IgD-negative memory B cell (primary cell): Measurements from ENCODE around the gene CACNA1D. TPM values are rescaled to one million over a fixed set of nuclear protein-coding genes. Genes with fewer than 3 reads are reported as not detected.

Source experiments
- H3K27ac Mint-ChIP-seq, 3 donors: one replicate each; pipeline ENCODE4 v1.8.0; 2020 to 2022; ENCODE audit warnings: mild to moderate bottlenecking in 3 of 3, mixed read lengths in 3 of 3, moderate library complexity in 1 of 3
- H3K27me3 Mint-ChIP-seq: one replicate; pipeline ENCODE4 v1.8.0; 2021; ENCODE audit warnings: mixed read lengths
- H3K36me3 Mint-ChIP-seq: one replicate; pipeline ENCODE4 v1.8.0; 2020; ENCODE audit warnings: mild to moderate bottlenecking, mixed read lengths
- H3K4me1 Mint-ChIP-seq, 3 donors: one replicate each; pipeline ENCODE4 v1.8.0; 2020 to 2022; ENCODE audit warnings: mixed read lengths in 3 of 3, mild to moderate bottlenecking in 1 of 3
- H3K4me3 Mint-ChIP-seq, 4 donors: one replicate each; pipeline ENCODE4 v1.8.0; 2020 to 2022; ENCODE audit warnings: mild to moderate bottlenecking in 4 of 4, mixed read lengths in 4 of 4, moderate library complexity in 3 of 4
- H3K9me3 Mint-ChIP-seq, 3 donors: one replicate each; pipeline ENCODE4 v1.8.0; 2020 to 2021; ENCODE audit warnings: mixed read lengths in 3 of 3, mild to moderate bottlenecking in 1 of 3
- polyA plus RNA-seq: library from polyadenylated mRNA; unstranded; fragments of 300-500 nt; fragmentation: Illumina TruSeq; gene quantifications from one replicate; pipeline ENCODE4 v1.2.3, GENCODE V29; 2021

CACNA1D gene
- polyA plus RNA-seq, 1 donor from 2014 or later = not detected

GRCh38 chr3:53780806-53781205 is 286.4 kb downstream of the CACNA1D start:
- Mint-ChIP-seq H3K27me3 (peaks cover 2% of the 10 kb centered on the region), H3K36me3 (no peaks in the 10 kb centered on the region), H3K27ac (no peak overlapping the region), H3K4me1 (no peaks in the 10 kb centered on the region), H3K9me3 (no peaks in the 10 kb centered on the region), H3K4me3 (no peak overlapping the region)

GRCh38 chr3:53787016-53787415 is 292.6 kb downstream of the CACNA1D start:
- no peaks in the 10 kb centered on the region for H3K9me3 Mint-ChIP-seq
- no peaks in the 10 kb centered on the region for H3K36me3 Mint-ChIP-seq
- no peak overlapping the region for H3K4me3 Mint-ChIP-seq
- no peak overlapping the region for H3K27ac Mint-ChIP-seq
- no peaks in the 10 kb centered on the region for H3K4me1 Mint-ChIP-seq
- H3K27me3 Mint-ChIP-seq = peaks cover 7% of the 10 kb centered on the region

GRCh38 chr3:53788038-53788437 is 293.6 kb downstream of the CACNA1D start:
- Mint-ChIP-seq H3K27me3 (peaks cover 7% of the 10 kb centered on the region), H3K36me3 (no peaks in the 10 kb centered on the region), H3K27ac (no peak overlapping the region), H3K4me3 (no peak overlapping the region), H3K9me3 (no peaks in the 10 kb centered on the region), H3K4me1 (no peaks in the 10 kb centered on the region)

- Mint-ChIP-seq H3K4me1 (no peaks in the 10 kb centered on the region), H3K36me3 (no peaks in the 10 kb centered on the region), H3K4me3 (no peak overlapping the region), H3K27me3 (peaks cover 5% of the 10 kb centered on the region), H3K27ac (no peak overlapping the region), H3K9me3 (no peaks in the 10 kb centered on the region)
These were observed 295.0 kb downstream of the CACNA1D start for GRCh38 chr3:53789459-53789858.

- Mint-ChIP-seq H3K4me3 (no peak overlapping the region), H3K27me3 (peaks cover 6% of the 10 kb centered on the region), H3K9me3 (no peaks in the 10 kb centered on the region), H3K36me3 (no peaks in the 10 kb centered on the region), H3K27ac (no peak overlapping the region), H3K4me1 (no peaks in the 10 kb centered on the region)
These were observed 296.1 kb downstream of the CACNA1D start for GRCh38 chr3:53790470-53790869.

GRCh38 chr3:53791317-53791716 is 296.9 kb downstream of the CACNA1D start:
- no peaks in the 10 kb centered on the region for H3K9me3 Mint-ChIP-seq
- no peak overlapping the region for H3K27ac Mint-ChIP-seq
- H3K36me3 Mint-ChIP-seq = no peaks in the 10 kb centered on the region

GRCh38 chr3:53792866-53793265 is 298.5 kb downstream of the CACNA1D start:
- H3K4me1 Mint-ChIP-seq = no peaks in the 10 kb centered on the region
- H3K9me3 Mint-ChIP-seq = no peaks in the 10 kb centered on the region

More at GRCh38 chr3:53791317-53791716, 296.9 kb downstream of the CACNA1D start:
- Mint-ChIP-seq H3K27me3 (peaks cover 6% of the 10 kb centered on the region), H3K4me1 (no peaks in the 10 kb centered on the region), H3K4me3 (no peak overlapping the region)

GRCh38 chr3:53794597-53794996 is 300.2 kb downstream of the CACNA1D start:
- H3K9me3 Mint-ChIP-seq = no peaks in the 10 kb centered on the region
- peaks cover 5% of the 10 kb centered on the region for H3K27me3 Mint-ChIP-seq
- H3K36me3 Mint-ChIP-seq = no peaks in the 10 kb centered on the region
- no peaks in the 10 kb centered on the region for H3K4me1 Mint-ChIP-seq
- no peak overlapping the region for H3K4me3 Mint-ChIP-seq
- no peak overlapping the region for H3K27ac Mint-ChIP-seq

More at GRCh38 chr3:53792866-53793265, 298.5 kb downstream of the CACNA1D start:
- no peak overlapping the region for H3K4me3 Mint-ChIP-seq
- peaks cover 6% of the 10 kb centered on the region for H3K27me3 Mint-ChIP-seq
- no peak overlapping the region for H3K27ac Mint-ChIP-seq
- no peaks in the 10 kb centered on the region for H3K36me3 Mint-ChIP-seq

- peaks cover 2% of the 10 kb centered on the region for H3K27me3 Mint-ChIP-seq
- H3K4me3 Mint-ChIP-seq = no peak overlapping the region
- no peaks in the 10 kb centered on the region for H3K4me1 Mint-ChIP-seq
- H3K27ac Mint-ChIP-seq = no peak overlapping the region
- no peaks in the 10 kb centered on the region for H3K36me3 Mint-ChIP-seq
- no peaks in the 10 kb centered on the region for H3K9me3 Mint-ChIP-seq
These were observed 300.8 kb downstream of the CACNA1D start for GRCh38 chr3:53795176-53795575.

GRCh38 chr3:53795789-53796560 is 301.6 kb downstream of the CACNA1D start:
- Mint-ChIP-seq H3K27me3 (peaks cover 2% of the 10 kb centered on the region), H3K4me3 (no peak overlapping the region), H3K27ac (no peak overlapping the region), H3K9me3 (no peaks in the 10 kb centered on the region), H3K4me1 (no peaks in the 10 kb centered on the region), H3K36me3 (no peaks in the 10 kb centered on the region)

GRCh38 chr3:53798144-53798543 is 303.7 kb downstream of the CACNA1D start:
- no peaks in the 10 kb centered on the region for H3K4me1 Mint-ChIP-seq
- H3K36me3 Mint-ChIP-seq = no peaks in the 10 kb centered on the region

GRCh38 chr3:53799338-53799865 is 305.0 kb downstream of the CACNA1D start:
- Mint-ChIP-seq H3K27me3 (peaks cover 2% of the 10 kb centered on the region), H3K36me3 (no peaks in the 10 kb centered on the region), H3K9me3 (no peaks in the 10 kb centered on the region), H3K4me3 (no peak overlapping the region), H3K27ac (no peak overlapping the region), H3K4me1 (no peaks in the 10 kb centered on the region)

More at GRCh38 chr3:53798144-53798543, 303.7 kb downstream of the CACNA1D start:
- Mint-ChIP-seq H3K27ac (no peak overlapping the region), H3K4me3 (no peak overlapping the region), H3K9me3 (no peaks in the 10 kb centered on the region), H3K27me3 (peaks cover 2% of the 10 kb centered on the region)

- Mint-ChIP-seq H3K27ac (no peak overlapping the region), H3K27me3 (no peaks in the 10 kb centered on the region), H3K36me3 (no peaks in the 10 kb centered on the region), H3K4me3 (no peak overlapping the region), H3K4me1 (peaks cover 0 to 2% (median 0%) of the 10 kb centered on the region in 3 donors), H3K9me3 (no peaks in the 10 kb centered on the region)
These were observed 305.9 kb downstream of the CACNA1D start for GRCh38 chr3:53800041-53800906.

GRCh38 chr3:53801319-53801718 is 306.9 kb downstream of the CACNA1D start:
- peaks cover under 1% of the 10 kb centered on the region for H3K27me3 Mint-ChIP-seq
- no peak overlapping the region for H3K27ac Mint-ChIP-seq
- H3K36me3 Mint-ChIP-seq = no peaks in the 10 kb centered on the region
- H3K4me1 Mint-ChIP-seq = peaks cover 0 to 2% (median 0%) of the 10 kb centered on the region in 3 donors
- no peak overlapping the region for H3K4me3 Mint-ChIP-seq
- H3K9me3 Mint-ChIP-seq = no peaks in the 10 kb centered on the region

- Mint-ChIP-seq H3K36me3 (no peaks in the 10 kb centered on the region), H3K9me3 (no peaks in the 10 kb centered on the region), H3K27me3 (peaks cover 5% of the 10 kb centered on the region), H3K4me3 (no peak overlapping the region), H3K4me1 (peaks cover 0 to 2% (median 0%) of the 10 kb centered on the region in 3 donors), H3K27ac (peak overlapping the region in 1 of 3 donors; percentile 22)
These were observed 308.0 kb downstream of the CACNA1D start for GRCh38 chr3:53802256-53802880.
